Adrenal gland (tissue), 12 donors: ENCODE data around the gene HEATR5A. TPM values are rescaled to one million over a fixed set of nuclear protein-coding genes. Genes with fewer than 3 reads are reported as not detected.
"Not testable (repeated sequence)": the region's sequence is repeated elsewhere in the genome, so short reads cannot be mapped to it uniquely, and the experiment has no call there.

Source experiments
- DNase-seq, 7 donors: peaks; one replicate each; pipeline ENCODE4 v3.0.0-alpha.2; 2019 to 2020
- H3K27ac ChIP-seq, 5 donors: fragments of 200-600 bp; sonication (generic) in 4 of 5; 1 replicate in 3 of 5; 2 replicates in 2 of 5; pipeline versions ENCODE4 v1.5.1 to v1.8.0; 2016 to 2020; ENCODE audit warnings: mild to moderate bottlenecking in 1 of 5
- H3K27me3 ChIP-seq: fragments of 200-600 bp; 2 replicates; pipeline ENCODE4 v1.8.0; 2021
- H3K36me3 ChIP-seq, 2 donors: fragments of 200-600 bp; replicated peaks in 1 of 2; 1 replicate in 1 of 2; 2 replicates in 1 of 2; pipeline versions ENCODE4 v1.5.1 to v1.8.0; 2018 to 2022
- H3K4me1 ChIP-seq, 2 donors: fragments of 200-600 bp; replicated peaks in 1 of 2; 1 replicate in 1 of 2; 2 replicates in 1 of 2; pipeline versions ENCODE4 v1.5.1 to v1.8.0; 2018 to 2021
- H3K4me3 ChIP-seq, 4 donors: fragments of 200-600 bp; sonication (generic) in 3 of 4; one replicate each; pipeline ENCODE4 v1.5.1; 2016 to 2018
- H3K9me3 ChIP-seq, 3 donors: fragments of 200-600 bp; sonication (generic) in 1 of 3; replicated peaks in 1 of 3; 1 replicate in 2 of 3; 2 replicates in 1 of 3; pipeline versions ENCODE4 v1.5.1 to v1.8.0; 2016 to 2021
- POLR2A ChIP-seq, 2 donors: fragments of 450-650 bp; IDR thresholded peaks; one replicate each; pipeline ENCODE4 v1.6.1; 2017; ENCODE audit warnings: antibody characterized with exemption in 2 of 2, mild to moderate bottlenecking in 2 of 2, moderate library complexity in 1 of 2
- WGBS, 4 donors: extraction: QIAGEN DNeasy Blood & Tissue Kit in 2 of 4; methylation state at CpG; one replicate each; pipeline versions ENCODE4 v1.1.5 to v1.1.7; 2013 to 2017; 5-methylcytosine and 5-hydroxymethylcytosine counted together
- intact Hi-C, 2 donors: fragments of 100-400 bp; cut with DNase I; formaldehyde crosslinking; loops; one replicate each; pipeline versions ENCODE4 v1.14.1 to v1.15.0; 2022 to 2023
- polyA plus RNA-seq, 3 donors: library from polyadenylated mRNA; stranded (reverse); fragments of 200-250 nt in 2 of 3; fragments of 350-450 nt in 1 of 3; fragmentation: Illumina TruSeq in 1 of 3; extraction: RNeasy Lipid Tissue Mini Kit (QIAGEN cat#74804) in 1 of 3; gene quantifications; one replicate each; pipeline ENCODE4 v1.2.3, GENCODE V29; 2013 to 2014
- total RNA-seq, 9 donors: library from RNA; depleted of rRNA in 4 of 9; stranded (reverse); fragments of >200 nt in 4 of 9; fragments of 120-200 nt in 1 of 9; fragmentation: NEBNext Ultra II Directional in 1 of 9; extraction: Animal tissue kit (Norgen Biotek cat#: 25700) in 1 of 9; gene quantifications; one replicate each; pipeline versions ENCODE4 v1.1.0 to v1.2.4, GENCODE V29; 2013 to 2023
- TF ChIP-seq, protein P1 (sequence below), 6 experiments: fragments of 450-650 bp in 4 of 6; fragments of 200-600 bp in 2 of 6; sonication (generic) in 1 of 6; IDR thresholded peaks; 1 replicate in 5 of 6; 2 replicates in 1 of 6; pipeline versions ENCODE4 v1.5.1 to v1.8.0; 2016 to 2021; ENCODE audit warnings: antibody characterized with exemption in 6 of 6, mild to moderate bottlenecking in 2 of 6, moderate library complexity in 1 of 6
- donor health status: healthy with polysubstance abuse.
- donor health status: Bipolar disorder and iron deficiency.
- donor health status: DM: yes; HTN: yes; CAD: no.
- donor health status: DM: no; HTN: no; CAD: no.
- donor health status: DM: no; HTN: no; CAD: no.
- donor health status: DM: yes; HTN: yes; CAD: no.

Gene HEATR5A
- total and polyA plus RNA-seq, 12 donors, result 20.8 to 60.4 (median 40.1) TPM

DNA sequence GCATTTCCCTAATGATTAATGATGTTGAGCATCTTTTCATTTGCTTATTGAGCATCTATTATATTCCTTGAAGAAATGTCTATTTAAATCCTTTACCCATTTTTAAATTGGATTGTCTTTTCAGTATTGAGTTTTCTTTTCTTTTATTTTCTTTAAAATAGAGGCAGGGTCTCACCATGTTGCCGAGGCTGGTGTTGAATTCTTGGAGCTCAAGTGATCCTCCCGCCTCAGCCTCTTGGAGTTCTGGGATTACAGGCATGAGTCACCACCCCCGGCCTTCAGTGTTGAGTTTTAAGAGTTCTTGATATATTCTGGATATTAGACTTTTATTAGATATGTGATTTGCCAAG, 139.5 kb downstream of the HEATR5A start:
- TF ChIP-seq POLR2A (IDR thresholded peaks at IDR 0.05), result no peak
- TF ChIP-seq, protein P1, sequence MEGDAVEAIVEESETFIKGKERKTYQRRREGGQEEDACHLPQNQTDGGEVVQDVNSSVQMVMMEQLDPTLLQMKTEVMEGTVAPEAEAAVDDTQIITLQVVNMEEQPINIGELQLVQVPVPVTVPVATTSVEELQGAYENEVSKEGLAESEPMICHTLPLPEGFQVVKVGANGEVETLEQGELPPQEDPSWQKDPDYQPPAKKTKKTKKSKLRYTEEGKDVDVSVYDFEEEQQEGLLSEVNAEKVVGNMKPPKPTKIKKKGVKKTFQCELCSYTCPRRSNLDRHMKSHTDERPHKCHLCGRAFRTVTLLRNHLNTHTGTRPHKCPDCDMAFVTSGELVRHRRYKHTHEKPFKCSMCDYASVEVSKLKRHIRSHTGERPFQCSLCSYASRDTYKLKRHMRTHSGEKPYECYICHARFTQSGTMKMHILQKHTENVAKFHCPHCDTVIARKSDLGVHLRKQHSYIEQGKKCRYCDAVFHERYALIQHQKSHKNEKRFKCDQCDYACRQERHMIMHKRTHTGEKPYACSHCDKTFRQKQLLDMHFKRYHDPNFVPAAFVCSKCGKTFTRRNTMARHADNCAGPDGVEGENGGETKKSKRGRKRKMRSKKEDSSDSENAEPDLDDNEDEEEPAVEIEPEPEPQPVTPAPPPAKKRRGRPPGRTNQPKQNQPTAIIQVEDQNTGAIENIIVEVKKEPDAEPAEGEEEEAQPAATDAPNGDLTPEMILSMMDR (IDR thresholded peaks at IDR 0.05), result no peak
- H3K4me1 ChIP-seq, result no peaks in the 10 kb centered on the region
- DNase-seq, result no peak
- H3K9me3 ChIP-seq, result peaks cover 0 to 6% (median 0%) of the 10 kb centered on the region in 3 donors
- no peaks in the 10 kb centered on the region for H3K36me3 ChIP-seq
- no peaks in the 10 kb centered on the region for H3K27me3 ChIP-seq
- intact Hi-C loops, result no loop called here
- 75 to 79% (median 77%) methylated on average over 3 of the region's 3 CpGs for WGBS, 4 donors
- H3K27ac ChIP-seq, result no peak overlapping the region
- no peak overlapping the region for H3K4me3 ChIP-seq

DNA sequence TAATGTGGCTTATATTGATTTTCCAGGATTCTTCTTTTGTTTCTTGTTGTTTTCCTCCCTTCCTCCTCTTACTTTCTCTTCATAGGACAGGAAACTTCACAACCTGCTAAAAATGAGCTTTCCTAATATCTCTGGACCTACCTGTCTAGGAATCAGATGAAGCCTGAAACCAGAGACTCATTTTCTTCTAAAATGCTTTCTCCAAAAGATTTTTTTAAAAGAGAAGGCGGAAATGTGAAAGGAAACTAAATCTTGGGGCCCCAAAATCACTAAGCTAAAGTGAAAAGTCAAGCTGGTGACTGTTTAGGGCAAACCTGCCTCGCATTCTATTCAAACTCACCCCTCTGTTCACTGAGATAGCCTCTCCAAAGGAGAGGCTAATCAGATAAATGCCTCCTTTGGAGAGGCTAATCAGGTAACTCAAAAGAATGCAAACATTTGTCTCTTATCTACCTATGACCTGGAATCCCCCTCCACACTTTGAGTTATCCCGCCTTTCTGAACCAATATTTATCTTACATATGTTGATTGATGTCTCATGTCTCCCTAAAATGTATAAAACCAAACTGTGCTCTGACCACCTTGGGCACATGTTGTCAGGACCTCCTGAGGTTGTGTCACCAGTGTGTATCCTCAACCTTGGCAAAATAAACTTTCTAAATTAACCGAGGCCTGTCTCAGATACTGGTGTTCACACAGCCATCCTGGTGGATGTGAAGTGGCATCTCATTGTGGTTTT, 140.0 kb downstream of the HEATR5A start:
- Histone ChIP-seq H3K27me3 (no peaks in the 10 kb centered on the region), H3K4me1 (no peaks in the 10 kb centered on the region), H3K4me3 (no peak overlapping the region), H3K36me3 (no peaks in the 10 kb centered on the region), H3K9me3 (peaks cover 0 to 6% (median 0%) of the 10 kb centered on the region in 3 donors), H3K27ac (no peak overlapping the region)
- intact Hi-C loops, result no loop called here
- 90 to 95% (median 92%) methylated on average over 4 of the region's 4 CpGs for WGBS, 4 donors
- no peak for TF ChIP-seq POLR2A (IDR thresholded peaks at IDR 0.05)
- TF ChIP-seq, protein P1 (IDR thresholded peaks at IDR 0.05), result no peak
- DNase-seq, result no peak

DNA sequence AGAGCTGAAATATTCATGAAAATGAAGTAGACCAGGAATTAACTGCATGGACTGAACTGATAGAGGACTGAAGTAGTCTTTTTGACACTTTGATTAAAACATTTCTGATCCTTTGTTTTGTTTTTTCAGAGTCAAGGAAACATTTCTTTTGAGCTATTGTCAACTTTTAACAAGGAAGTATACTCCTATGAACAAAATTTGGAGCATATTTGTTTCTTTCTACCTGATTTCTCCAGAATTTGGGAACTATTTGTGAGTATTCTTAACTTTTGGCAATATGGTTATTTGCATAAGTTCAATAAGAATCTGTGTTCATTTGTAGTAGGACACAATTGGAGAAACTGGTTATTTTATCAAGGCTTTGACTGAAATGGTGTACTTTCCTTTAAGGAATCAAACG, 141.5 kb downstream of the HEATR5A start:
- Histone ChIP-seq H3K27ac (no peak overlapping the region), H3K36me3 (no peaks in the 10 kb centered on the region), H3K4me3 (no peak overlapping the region), H3K9me3 (peaks cover 0 to 6% (median 0%) of the 10 kb centered on the region in 3 donors), H3K27me3 (no peaks in the 10 kb centered on the region), H3K4me1 (peaks cover 0 to 4% of the 10 kb centered on the region in 2 donors)
- intact Hi-C loops, result no loop called here
- TF ChIP-seq POLR2A (IDR thresholded peaks at IDR 0.05), result no peak
- TF ChIP-seq, protein P1 (IDR thresholded peaks at IDR 0.05), result no peak
- no peak for DNase-seq
- 80 to 100% (median 85%) methylated on average over 1 of the region's 1 CpG for WGBS, 4 donors

DNA sequence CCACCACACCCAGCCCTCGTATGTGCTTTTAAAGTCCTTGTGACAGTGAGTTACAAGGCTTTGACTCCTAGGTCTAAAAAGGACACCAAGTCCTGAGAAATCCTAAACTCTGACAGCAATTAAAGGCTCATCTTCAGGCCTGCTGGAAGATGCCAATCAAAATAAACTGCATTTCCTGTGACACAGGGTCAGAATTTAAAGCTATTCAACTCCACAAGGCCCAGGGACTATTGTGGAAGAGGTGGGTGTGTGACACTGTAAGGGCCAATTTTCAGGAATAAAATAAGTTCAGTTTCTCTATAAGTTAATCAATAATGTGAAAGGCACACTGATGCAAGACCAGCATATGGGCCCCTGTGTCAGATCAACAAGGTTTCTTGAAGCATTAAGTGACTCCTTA, 143.3 kb downstream of the HEATR5A start:
- intact Hi-C loops, result no loop called here
- Histone ChIP-seq H3K4me3 (no peak overlapping the region), H3K27me3 (no peaks in the 10 kb centered on the region), H3K4me1 (peaks cover 0 to 4% of the 10 kb centered on the region in 2 donors), H3K9me3 (peaks cover 0 to 6% (median 0%) of the 10 kb centered on the region in 3 donors), H3K27ac (no peak overlapping the region), H3K36me3 (no peaks in the 10 kb centered on the region)
- no peak for TF ChIP-seq POLR2A (IDR thresholded peaks at IDR 0.05)
- TF ChIP-seq, protein P1 (IDR thresholded peaks at IDR 0.05), result no peak
- WGBS, 4 donors, result 50 to 76% (median 61%) methylated on average over 1 of the region's 1 CpG
- no peak for DNase-seq

DNA sequence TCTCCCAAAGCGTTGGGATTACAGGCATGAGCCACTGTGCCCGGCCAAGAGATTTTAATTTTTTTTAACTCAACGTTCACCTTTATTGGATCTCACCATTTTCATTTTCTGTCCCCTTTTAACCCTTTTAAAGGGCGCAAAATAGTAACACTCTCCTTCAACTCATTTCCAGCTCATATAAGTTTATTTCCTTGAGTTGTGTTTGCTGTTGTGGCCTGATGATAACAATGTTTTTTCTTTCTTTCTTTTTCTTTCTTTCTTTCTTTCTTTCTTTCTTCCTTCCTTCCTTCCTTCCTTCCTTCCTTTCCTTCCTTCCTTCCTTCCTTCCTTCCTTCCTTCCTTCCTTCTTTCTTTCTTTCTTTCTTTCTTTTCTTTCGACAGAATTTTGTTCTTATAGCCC, 143.9 kb downstream of the HEATR5A start:
- WGBS, 4 donors, result 76 to 88% (median 83%) methylated on average over 5 of the region's 5 CpGs
- H3K36me3 ChIP-seq, H3K4me3 ChIP-seq, H3K27ac ChIP-seq, intact Hi-C loops, H3K4me1 ChIP-seq, H3K27me3 ChIP-seq, H3K9me3 ChIP-seq, DNase-seq: not testable (repeated sequence)
